Glutamatergic neuron (in vitro differentiated cells): Measurements from ENCODE around the gene KMT2D. TPM values are rescaled to one million over a fixed set of nuclear protein-coding genes. Genes with fewer than 3 reads are reported as not detected.

Experiments
- DNase-seq: peaks from one replicate; pipeline ENCODE4 v3.0.0; 2022
- H3K27ac Mint-ChIP-seq: one replicate; pipeline ENCODE4 v1.8.0; 2020; ENCODE audit warnings: mild to moderate bottlenecking, mixed read lengths, inconsistent platforms; ENCODE audit not compliant: unreplicated experiment
- H3K27me3 Mint-ChIP-seq: one replicate; pipeline ENCODE4 v1.8.0; 2020; ENCODE audit warnings: mild to moderate bottlenecking, moderate library complexity, mixed read lengths, inconsistent platforms; ENCODE audit not compliant: unreplicated experiment
- H3K36me3 Mint-ChIP-seq: one replicate; pipeline ENCODE4 v1.8.0; 2020; ENCODE audit warnings: mild to moderate bottlenecking, mixed read lengths, inconsistent platforms; ENCODE audit not compliant: unreplicated experiment
- H3K4me1 Mint-ChIP-seq: one replicate; pipeline ENCODE4 v1.8.0; 2020; ENCODE audit warnings: mild to moderate bottlenecking, low read depth, mixed read lengths, inconsistent platforms; ENCODE audit not compliant: unreplicated experiment
- H3K4me3 Mint-ChIP-seq: one replicate; pipeline ENCODE4 v1.8.0; 2020; ENCODE audit warnings: mild to moderate bottlenecking, mixed read lengths, inconsistent platforms; ENCODE audit not compliant: unreplicated experiment
- H3K9me3 Mint-ChIP-seq: one replicate; pipeline ENCODE4 v1.8.0; 2020; ENCODE audit warnings: mild to moderate bottlenecking, moderate library complexity, mixed read lengths, inconsistent platforms; ENCODE audit not compliant: unreplicated experiment
- CTCF ChIP-seq: fragments of 200-600 bp; sonication (generic); IDR thresholded peaks from one replicate; pipeline ENCODE4 v1.5.0; 2021; ENCODE audit not compliant: partially characterized antibody, unreplicated experiment
- total RNA-seq: library from RNA; stranded (reverse); fragmentation: NEBNext Ultra II Directional; extraction: Animal tissue kit (Norgen Biotek cat#: 25700); gene quantifications from one replicate; pipeline ENCODE4 v1.2.1, GENCODE V29; 2021; ENCODE audit not compliant: unreplicated experiment

Gene KMT2D
- total RNA-seq, 1 donor from 2014 or later: 144 TPM

DNA sequence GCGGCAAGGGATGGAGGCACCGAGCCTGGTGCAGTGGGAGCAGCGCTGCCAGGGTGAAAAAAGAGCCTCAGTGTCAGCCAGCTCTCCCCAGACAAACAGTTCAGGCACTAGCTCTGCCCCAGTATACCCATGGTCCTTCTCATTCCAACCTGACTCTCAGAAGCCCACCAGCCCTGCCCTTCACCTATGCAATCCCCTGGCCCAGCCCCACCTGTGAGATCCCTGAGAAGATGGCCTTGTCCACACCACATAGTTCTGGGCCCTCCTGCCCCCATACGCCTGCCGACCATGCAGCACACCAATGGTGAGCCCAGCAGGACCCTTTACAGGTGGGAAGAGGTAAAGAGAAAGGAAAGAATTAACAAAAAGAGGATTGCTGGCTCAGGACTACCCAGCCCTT is 6.5 kb downstream of the KMT2D start:
- H3K36me3 Mint-ChIP-seq: peaks cover 5% of the 10 kb centered on the region
- H3K4me1 Mint-ChIP-seq: peaks cover 23% of the 10 kb centered on the region
- peaks cover 9% of the 10 kb centered on the region for H3K27me3 Mint-ChIP-seq
- no peak overlapping the region for H3K27ac Mint-ChIP-seq
- no peak for TF ChIP-seq CTCF
- H3K9me3 Mint-ChIP-seq: peaks cover 9% of the 10 kb centered on the region
- no peak for DNase-seq
- no peak overlapping the region for H3K4me3 Mint-ChIP-seq

DNA sequence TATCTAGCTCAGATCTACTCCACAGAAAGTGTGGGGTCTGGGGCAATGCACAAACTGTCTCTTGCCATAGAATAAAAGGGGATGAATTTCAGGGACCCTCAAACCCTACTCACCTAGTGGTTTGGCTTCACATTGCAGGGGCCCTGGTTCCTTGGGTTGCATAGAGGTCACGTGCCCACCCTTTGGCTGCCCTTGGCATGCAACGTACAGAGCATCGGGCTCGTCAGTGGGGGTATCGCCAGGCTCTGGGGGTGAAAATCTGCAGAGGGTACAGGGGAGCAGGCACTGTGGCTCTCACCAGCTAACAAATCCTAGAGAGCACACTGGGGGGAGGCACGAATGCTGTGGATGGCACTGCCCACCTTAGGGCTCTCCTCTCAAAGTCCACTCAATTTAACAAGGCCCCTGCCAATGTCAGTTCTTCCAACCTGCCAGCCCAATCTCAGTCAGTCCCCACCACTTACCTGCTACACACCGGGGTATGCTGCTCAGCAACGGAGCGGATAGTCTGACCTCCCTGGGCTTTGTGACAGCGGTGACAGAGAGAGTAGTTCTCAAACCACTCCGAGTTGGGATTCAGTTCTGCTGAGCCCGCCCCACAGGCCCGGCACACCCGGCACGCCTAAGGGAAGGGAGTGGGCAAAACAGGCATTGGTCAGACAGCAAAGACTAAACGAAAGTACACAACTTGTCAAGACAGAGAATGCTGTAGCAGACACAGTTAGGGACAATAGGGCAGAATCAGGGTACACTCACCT is 8.0 kb downstream of the KMT2D start:
- Mint-ChIP-seq H3K27me3 (peaks cover 7% of the 10 kb centered on the region), H3K9me3 (peaks cover 7% of the 10 kb centered on the region), H3K27ac (no peak overlapping the region), H3K4me3 (no peak overlapping the region), H3K36me3 (peaks cover 5% of the 10 kb centered on the region), H3K4me1 (peaks cover 23% of the 10 kb centered on the region)
- DNase-seq: no peak
- TF ChIP-seq CTCF: no peak

- H3K27ac Mint-ChIP-seq: no peak overlapping the region
- no peak for DNase-seq
Observed at GRCh38 chr12:49051777-49052438, 8.7 kb downstream of the KMT2D start.

DNA sequence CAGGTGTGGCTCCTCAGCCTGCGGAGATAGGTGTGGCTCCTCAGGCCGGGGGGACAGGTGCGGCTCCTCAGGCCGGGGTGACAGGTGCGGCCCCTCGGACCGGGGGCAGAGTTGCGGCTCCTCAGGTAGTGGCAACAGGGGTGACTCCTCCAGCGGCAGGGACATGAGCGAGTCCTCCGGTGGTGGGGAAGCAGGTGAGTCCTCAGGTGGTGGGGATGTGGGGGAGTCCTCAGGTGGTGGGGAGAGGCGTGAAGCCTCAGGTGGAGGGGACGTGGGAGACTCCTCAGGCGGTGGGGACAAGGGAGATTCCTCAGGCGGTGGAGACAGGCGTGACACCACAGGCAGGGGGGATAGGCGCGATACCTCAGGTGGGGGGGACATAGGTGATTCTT is 9.2 kb downstream of the KMT2D start:
- Mint-ChIP-seq H3K27ac (no peak overlapping the region), H3K9me3 (peaks cover 7% of the 10 kb centered on the region), H3K36me3 (peaks cover 5% of the 10 kb centered on the region), H3K4me1 (peaks cover 12% of the 10 kb centered on the region), H3K4me3 (no peak overlapping the region), H3K27me3 (peaks cover 5% of the 10 kb centered on the region)
- no peak for TF ChIP-seq CTCF
- no peak for DNase-seq

More at GRCh38 chr12:49051777-49052438, 8.7 kb downstream of the KMT2D start:
- Mint-ChIP-seq H3K9me3 (peaks cover 7% of the 10 kb centered on the region), H3K4me3 (no peak overlapping the region), H3K4me1 (peaks cover 17% of the 10 kb centered on the region), H3K36me3 (peaks cover 5% of the 10 kb centered on the region), H3K27me3 (peaks cover 5% of the 10 kb centered on the region)
- no peak for TF ChIP-seq CTCF
